Neuronal stem cell (in vitro differentiated cells): ENCODE data around the gene B4GALNT3.
A peak's percentile ranks its signal among the peaks of the same experiment; 100 is the strongest.

ENCODE experiments used
- DNase-seq: peaks from one replicate; pipeline ENCODE4 v3.0.0-alpha.2; 2013; ENCODE audit warnings: low spot score
- H2AFZ ChIP-seq: one replicate; pipeline ENCODE4 v1.6.1; 2013; ENCODE audit warnings: mild to moderate bottlenecking, low read length, inconsistent platforms
- H2AK5ac ChIP-seq: 2 replicates; pipeline ENCODE4 v1.6.1; 2013; ENCODE audit warnings: low read depth, mild to moderate bottlenecking, inconsistent platforms, low read length, moderate library complexity, mixed read lengths
- H2BK120ac ChIP-seq: 2 replicates; pipeline ENCODE4 v1.6.1; 2013; ENCODE audit warnings: low read depth, mild to moderate bottlenecking, inconsistent platforms, low read length, moderate library complexity, mixed read lengths
- H2BK12ac ChIP-seq: one replicate; pipeline ENCODE4 v1.6.1; 2013; ENCODE audit warnings: low read length, inconsistent platforms
- H2BK15ac ChIP-seq: 2 replicates; pipeline ENCODE4 v1.6.1; 2013; ENCODE audit warnings: mild to moderate bottlenecking, low read length, inconsistent platforms, mixed read lengths
- H2BK5ac ChIP-seq: one replicate; pipeline ENCODE4 v1.6.1; 2013; ENCODE audit warnings: inconsistent platforms, mild to moderate bottlenecking, low read length, moderate library complexity
- H3K14ac ChIP-seq: one replicate; pipeline ENCODE4 v1.6.1; 2013; ENCODE audit warnings: low read length, inconsistent platforms
- H3K18ac ChIP-seq: 2 replicates; pipeline ENCODE4 v1.6.1; 2013; ENCODE audit warnings: low read length, inconsistent platforms
- H3K23ac ChIP-seq: 2 replicates; pipeline ENCODE4 v1.6.1; 2013; ENCODE audit warnings: low read depth, mild to moderate bottlenecking, mixed read lengths, low read length, inconsistent platforms; ENCODE audit not compliant: poor library complexity
- H3K27ac ChIP-seq: replicated peaks from 3 replicates; pipeline ENCODE4 v1.5.1; 2013; ENCODE audit warnings: low read length, inconsistent platforms
- H3K27me3 ChIP-seq, 3 experiments: 2 replicates each; pipeline ENCODE4 v1.6.1; 2013; ENCODE audit warnings: low read length in 3 of 3, mild to moderate bottlenecking in 2 of 3, inconsistent platforms in 1 of 3, low read depth in 1 of 3, mixed read lengths in 1 of 3, moderate library complexity in 1 of 3; ENCODE audit not compliant: control insufficient read depth in 3 of 3, insufficient read depth in 3 of 3
- H3K36me3 ChIP-seq, 2 donors: replicated peaks in 1 of 2; 2 replicates each; pipeline ENCODE4 v1.6.1; 2013; ENCODE audit warnings: low read length in 2 of 2; ENCODE audit not compliant: control insufficient read depth in 2 of 2, insufficient read depth in 2 of 2
- H3K4ac ChIP-seq: 2 replicates; pipeline ENCODE4 v1.6.1; 2013; ENCODE audit warnings: inconsistent platforms, mild to moderate bottlenecking, low read length, moderate library complexity
- H3K4me1 ChIP-seq, 2 donors: 1 replicate in 1 of 2; 2 replicates in 1 of 2; pipeline ENCODE4 v1.6.1; 2013; ENCODE audit warnings: low read length in 2 of 2, low read depth in 1 of 2; ENCODE audit not compliant: control insufficient read depth in 2 of 2, insufficient read depth in 1 of 2
- H3K4me2 ChIP-seq: one replicate; pipeline ENCODE4 v1.6.1; 2013; ENCODE audit warnings: mild to moderate bottlenecking, low read length, inconsistent platforms; ENCODE audit not compliant: insufficient read depth, poor library complexity, severe bottlenecking
- H3K4me3 ChIP-seq, 2 donors: 2 replicates each; pipeline ENCODE4 v1.5.1; 2013; ENCODE audit warnings: low read length in 2 of 2, mild to moderate bottlenecking in 2 of 2, inconsistent platforms in 1 of 2, moderate library complexity in 1 of 2
- H3K79me1 ChIP-seq: one replicate; pipeline ENCODE4 v1.6.1; 2013; ENCODE audit warnings: low read depth, mild to moderate bottlenecking, inconsistent platforms, low read length, moderate library complexity
- H3K9ac ChIP-seq: one replicate; pipeline ENCODE4 v1.6.1; 2013; ENCODE audit warnings: mild to moderate bottlenecking, low read depth, low read length, inconsistent platforms; ENCODE audit not compliant: poor library complexity
- H3K9me3 ChIP-seq, 2 donors: replicated peaks in 1 of 2; 2 replicates each; pipeline versions ENCODE3 to v1.6.1; 2013; ENCODE audit warnings: low read length in 2 of 2, mild to moderate bottlenecking in 2 of 2, inconsistent platforms in 1 of 2, low read depth in 1 of 2, mixed read lengths in 1 of 2, moderate library complexity in 1 of 2; ENCODE audit not compliant: control insufficient read depth in 2 of 2, insufficient read depth in 1 of 2
- H4K8ac ChIP-seq: one replicate; pipeline ENCODE4 v1.6.1; 2013; ENCODE audit warnings: low read depth, mild to moderate bottlenecking, inconsistent platforms, low read length, moderate library complexity
- H4K91ac ChIP-seq: one replicate; pipeline ENCODE4 v1.6.1; 2013; ENCODE audit warnings: low read length, low read depth, mild to moderate bottlenecking, inconsistent platforms; ENCODE audit not compliant: poor library complexity
- WGBS, 2 donors: extraction: QIAGEN DNeasy Blood & Tissue Kit; methylation state at CpG; one replicate each; pipeline ENCODE4 v1.1.7; 2013; ENCODE audit warnings: missing lambda C conversion rate in 2 of 2, mixed read lengths in 1 of 2; ENCODE audit not compliant: insufficient read length in 2 of 2, insufficient replicate concordance in 1 of 2; ENCODE audit errors: extremely low coverage in 2 of 2; 5-methylcytosine and 5-hydroxymethylcytosine counted together

Gene B4GALNT3

GRCh38 chr12:570921-571794 is 111.4 kb downstream of the B4GALNT3 start:
- Histone ChIP-seq H2AK5ac (peak overlapping the region; percentile 36), H3K23ac (no peak overlapping the region), H2BK12ac (peak overlapping the region; percentile 59), H3K4me2 (peak overlapping the region; percentile 83), H2AFZ (peak overlapping the region; percentile 99), H3K14ac (no peak overlapping the region), H3K4ac (no peak overlapping the region), H3K4me3 (peak overlapping the region; percentile 68 to 79), H3K4me1 (peaks cover 8 to 9% of the 10 kb centered on the region in 2 donors), H3K18ac (peak overlapping the region; percentile 90), H3K27ac (no peak overlapping the region), H2BK120ac (no peak overlapping the region), H3K27me3 (peaks cover 0 to 27% (median 0%) of the 10 kb centered on the region in 3 experiments), H3K36me3 (no peaks in the 10 kb centered on the region), H3K9ac (no peak overlapping the region), H2BK15ac (peak overlapping the region; percentile 50), H4K8ac (no peak overlapping the region), H4K91ac (no peak overlapping the region), H2BK5ac (peak overlapping the region; percentile 10), H3K79me1 (no peaks in the 10 kb centered on the region), H3K9me3 (no peaks in the 10 kb centered on the region)
- no CpG with 5 or more reads among the region's 22 CpGs for WGBS, 2 donors
- no peak for DNase-seq

GRCh38 chr12:571795-572531 is 112.2 kb downstream of the B4GALNT3 start:
- WGBS, 2 donors: no CpG with 5 or more reads among the region's 19 CpGs
- no peak overlapping the region for H2BK5ac ChIP-seq
- H3K4ac ChIP-seq: no peak overlapping the region
- no peak overlapping the region for H3K14ac ChIP-seq
- H4K8ac ChIP-seq: no peak overlapping the region
- peaks cover 8 to 9% of the 10 kb centered on the region in 2 donors for H3K4me1 ChIP-seq
- no peak for DNase-seq
- H4K91ac ChIP-seq: no peak overlapping the region
- no peak overlapping the region for H2BK120ac ChIP-seq
- H3K4me2 ChIP-seq: no peak overlapping the region
- H3K23ac ChIP-seq: no peak overlapping the region
- no peaks in the 10 kb centered on the region for H3K36me3 ChIP-seq
- H2AK5ac ChIP-seq: no peak overlapping the region
- H3K4me3 ChIP-seq: no peak overlapping the region
- H3K27ac ChIP-seq: no peak overlapping the region
- no peak overlapping the region for H3K9ac ChIP-seq
- peak overlapping the region; percentile 29 for H3K18ac ChIP-seq
- no peak overlapping the region for H2BK15ac ChIP-seq
- no peaks in the 10 kb centered on the region for H3K9me3 ChIP-seq
- H2BK12ac ChIP-seq: no peak overlapping the region
- H2AFZ ChIP-seq: no peak overlapping the region
- H3K27me3 ChIP-seq: peaks cover 0 to 20% (median 0%) of the 10 kb centered on the region in 3 experiments
- H3K79me1 ChIP-seq: no peaks in the 10 kb centered on the region

- H4K8ac ChIP-seq: no peak overlapping the region
- no peak overlapping the region for H2BK15ac ChIP-seq
- H3K4me2 ChIP-seq: no peak overlapping the region
- H3K4me1 ChIP-seq: peaks cover 8 to 9% of the 10 kb centered on the region in 2 donors
- no peak overlapping the region for H4K91ac ChIP-seq
- H2BK120ac ChIP-seq: no peak overlapping the region
- no peak overlapping the region for H3K9ac ChIP-seq
- WGBS, 2 donors: no CpG with 5 or more reads among the region's 3 CpGs
- H2BK5ac ChIP-seq: no peak overlapping the region
- H3K36me3 ChIP-seq: no peaks in the 10 kb centered on the region
- no peak overlapping the region for H2AK5ac ChIP-seq
- H3K23ac ChIP-seq: no peak overlapping the region
- H3K27me3 ChIP-seq: peaks cover 0 to 15% (median 0%) of the 10 kb centered on the region in 3 experiments
- no peaks in the 10 kb centered on the region for H3K79me1 ChIP-seq
- H3K18ac ChIP-seq: no peak overlapping the region
- H3K14ac ChIP-seq: no peak overlapping the region
- H2BK12ac ChIP-seq: no peak overlapping the region
- DNase-seq: no peak
- H3K4ac ChIP-seq: no peak overlapping the region
- H2AFZ ChIP-seq: no peak overlapping the region
- H3K9me3 ChIP-seq: no peaks in the 10 kb centered on the region
- H3K27ac ChIP-seq: no peak overlapping the region
- no peak overlapping the region for H3K4me3 ChIP-seq
Observed at GRCh38 chr12:572532-572899, 112.8 kb downstream of the B4GALNT3 start.

- H2BK15ac ChIP-seq: no peak overlapping the region
- no peak overlapping the region for H3K4ac ChIP-seq
- DNase-seq: no peak
- peaks cover 0 to 11% (median 0%) of the 10 kb centered on the region in 3 experiments for H3K27me3 ChIP-seq
- H3K4me1 ChIP-seq: peaks cover 8 to 9% of the 10 kb centered on the region in 2 donors
- no peak overlapping the region for H4K8ac ChIP-seq
- H2BK120ac ChIP-seq: no peak overlapping the region
- WGBS, 2 donors: no CpG with 5 or more reads among the region's 5 CpGs
- H2AK5ac ChIP-seq: no peak overlapping the region
- no peak overlapping the region for H3K27ac ChIP-seq
- H4K91ac ChIP-seq: no peak overlapping the region
- H3K9me3 ChIP-seq: no peaks in the 10 kb centered on the region
- no peak overlapping the region for H3K14ac ChIP-seq
- no peak overlapping the region for H2BK12ac ChIP-seq
- H2AFZ ChIP-seq: no peak overlapping the region
- no peak overlapping the region for H3K4me2 ChIP-seq
- no peaks in the 10 kb centered on the region for H3K36me3 ChIP-seq
- H3K79me1 ChIP-seq: no peaks in the 10 kb centered on the region
- H2BK5ac ChIP-seq: no peak overlapping the region
- H3K18ac ChIP-seq: no peak overlapping the region
- no peak overlapping the region for H3K4me3 ChIP-seq
- no peak overlapping the region for H3K9ac ChIP-seq
- no peak overlapping the region for H3K23ac ChIP-seq
Observed at GRCh38 chr12:573232-573631, 113.5 kb downstream of the B4GALNT3 start.
